ENCODE data around the gene ITGBL1. TPM values are rescaled to one million over a fixed set of nuclear protein-coding genes. Genes with fewer than 3 reads are reported as not detected.

Gene ITGBL1
- total and polyA plus RNA-seq, 8 donors: 0.24 to 50.0 (median 0.38) TPM

DNA sequence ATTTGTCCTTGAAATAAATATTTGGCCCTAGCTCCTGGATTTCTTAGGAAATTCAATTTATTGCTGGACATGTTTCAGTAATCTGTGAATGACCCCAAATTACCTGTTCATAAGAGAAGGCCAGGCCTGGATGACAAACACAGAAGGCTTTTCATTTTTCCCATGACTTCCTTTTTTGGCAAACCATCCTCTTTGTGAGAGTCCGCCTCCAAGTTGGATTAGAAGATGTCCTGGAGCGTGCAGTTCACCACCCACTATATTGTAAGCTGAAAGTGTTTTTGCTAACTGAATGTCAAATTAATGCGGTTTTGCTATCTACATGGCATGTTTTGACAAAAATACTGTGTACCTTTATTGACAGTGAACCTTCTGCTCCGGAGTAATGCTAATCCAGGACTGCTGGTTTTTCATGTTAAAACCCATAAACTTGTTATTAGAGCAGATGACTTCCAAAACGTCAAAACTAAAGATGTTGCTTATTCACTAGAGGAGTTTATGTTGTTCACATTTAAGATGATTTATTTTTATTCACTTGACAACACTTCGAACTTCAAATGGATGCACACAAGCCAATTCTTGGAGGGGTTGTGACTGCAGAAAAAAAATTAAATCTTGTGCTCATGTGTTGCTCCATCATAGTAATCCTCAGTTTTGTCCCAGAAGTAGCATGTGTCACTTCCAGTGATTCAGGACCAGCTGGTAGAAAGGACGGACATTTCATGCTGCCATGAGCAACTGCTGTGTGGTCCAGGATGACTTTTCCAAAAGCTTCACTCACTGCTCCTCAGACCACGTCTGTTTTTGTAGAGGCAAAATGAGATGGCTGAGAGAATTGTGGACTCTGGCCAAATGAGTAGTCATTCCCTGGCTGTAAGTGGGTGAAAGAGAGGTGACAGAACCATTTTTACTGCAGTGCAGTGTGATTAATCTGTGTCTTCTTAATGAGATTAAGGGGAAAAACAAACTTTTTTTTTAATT is 71.0 kb downstream of the ITGBL1 start:
- H3K4me3 ChIP-seq: no peak overlapping the region
- intact Hi-C loops (cut with DNase I): no loop called here
- ATAC-seq (no peak), DNase-seq (no peak)
- H3K27me3 ChIP-seq: no peaks in the 10 kb centered on the region
- no peaks in the 10 kb centered on the region for H3K36me3 ChIP-seq
- H3K4me1 ChIP-seq: no peaks in the 10 kb centered on the region
- H3K9me3 ChIP-seq: no peaks in the 10 kb centered on the region
- H3K27ac ChIP-seq: no peak overlapping the region
- TF ChIP-seq, protein P1, sequence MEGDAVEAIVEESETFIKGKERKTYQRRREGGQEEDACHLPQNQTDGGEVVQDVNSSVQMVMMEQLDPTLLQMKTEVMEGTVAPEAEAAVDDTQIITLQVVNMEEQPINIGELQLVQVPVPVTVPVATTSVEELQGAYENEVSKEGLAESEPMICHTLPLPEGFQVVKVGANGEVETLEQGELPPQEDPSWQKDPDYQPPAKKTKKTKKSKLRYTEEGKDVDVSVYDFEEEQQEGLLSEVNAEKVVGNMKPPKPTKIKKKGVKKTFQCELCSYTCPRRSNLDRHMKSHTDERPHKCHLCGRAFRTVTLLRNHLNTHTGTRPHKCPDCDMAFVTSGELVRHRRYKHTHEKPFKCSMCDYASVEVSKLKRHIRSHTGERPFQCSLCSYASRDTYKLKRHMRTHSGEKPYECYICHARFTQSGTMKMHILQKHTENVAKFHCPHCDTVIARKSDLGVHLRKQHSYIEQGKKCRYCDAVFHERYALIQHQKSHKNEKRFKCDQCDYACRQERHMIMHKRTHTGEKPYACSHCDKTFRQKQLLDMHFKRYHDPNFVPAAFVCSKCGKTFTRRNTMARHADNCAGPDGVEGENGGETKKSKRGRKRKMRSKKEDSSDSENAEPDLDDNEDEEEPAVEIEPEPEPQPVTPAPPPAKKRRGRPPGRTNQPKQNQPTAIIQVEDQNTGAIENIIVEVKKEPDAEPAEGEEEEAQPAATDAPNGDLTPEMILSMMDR (IDR thresholded peaks at IDR 0.05): no peak

DNA sequence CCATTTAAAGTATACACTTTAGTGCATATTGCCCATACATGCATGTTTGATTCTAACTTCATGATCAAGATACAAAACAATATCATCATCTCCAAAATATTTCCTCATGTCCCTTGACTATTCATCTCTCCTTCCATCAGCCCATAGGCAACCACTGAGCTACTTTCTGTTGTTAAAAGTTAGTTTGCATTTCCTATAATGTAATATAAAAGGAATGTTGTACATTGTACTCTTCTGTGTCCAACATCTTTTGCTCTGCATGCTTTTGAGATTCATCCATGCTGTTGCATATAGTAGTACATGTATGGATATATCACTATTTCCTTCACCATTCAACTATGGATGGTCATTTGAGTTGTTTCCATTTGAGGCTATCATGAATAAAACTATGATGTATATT is 74.7 kb downstream of the ITGBL1 start:
- no peaks in the 10 kb centered on the region for H3K9me3 ChIP-seq
- no peaks in the 10 kb centered on the region for H3K27me3 ChIP-seq
- no peaks in the 10 kb centered on the region for H3K4me1 ChIP-seq
- ATAC-seq (no peak), DNase-seq (no peak)
- H3K27ac ChIP-seq: no peak overlapping the region
- intact Hi-C loops (cut with DNase I): no loop called here
- TF ChIP-seq, protein P1 (IDR thresholded peaks at IDR 0.05): no peak
- H3K4me3 ChIP-seq: no peak overlapping the region
- no peaks in the 10 kb centered on the region for H3K36me3 ChIP-seq

DNA sequence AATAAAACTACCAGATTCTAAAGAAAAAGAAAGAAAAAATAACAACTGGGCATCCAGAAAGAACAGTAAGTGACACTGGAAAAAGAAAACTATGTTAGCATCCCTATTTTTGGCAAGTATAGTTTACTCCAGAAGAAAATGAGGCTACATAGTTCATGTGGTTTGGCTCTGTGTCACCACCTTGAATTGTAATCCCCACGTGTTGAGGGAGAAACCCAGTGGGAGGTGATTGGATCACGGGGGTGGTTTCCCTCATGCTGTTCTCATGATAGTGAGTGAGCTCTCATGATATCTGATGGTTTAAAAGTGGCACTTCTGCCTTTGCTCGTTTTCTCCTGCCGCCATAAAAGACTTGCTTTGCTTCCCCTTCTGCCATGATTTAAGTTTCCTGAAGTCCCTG is 76.9 kb downstream of the ITGBL1 start:
- DNase-seq (no peak), ATAC-seq (no peak)
- no peak overlapping the region for H3K4me3 ChIP-seq
- TF ChIP-seq, protein P1 (IDR thresholded peaks at IDR 0.05): no peak
- no peaks in the 10 kb centered on the region for H3K4me1 ChIP-seq
- H3K9me3 ChIP-seq: no peaks in the 10 kb centered on the region
- no peaks in the 10 kb centered on the region for H3K36me3 ChIP-seq
- no peaks in the 10 kb centered on the region for H3K27me3 ChIP-seq
- H3K27ac ChIP-seq: no peak overlapping the region
- intact Hi-C loops (cut with DNase I): no loop called here

DNA sequence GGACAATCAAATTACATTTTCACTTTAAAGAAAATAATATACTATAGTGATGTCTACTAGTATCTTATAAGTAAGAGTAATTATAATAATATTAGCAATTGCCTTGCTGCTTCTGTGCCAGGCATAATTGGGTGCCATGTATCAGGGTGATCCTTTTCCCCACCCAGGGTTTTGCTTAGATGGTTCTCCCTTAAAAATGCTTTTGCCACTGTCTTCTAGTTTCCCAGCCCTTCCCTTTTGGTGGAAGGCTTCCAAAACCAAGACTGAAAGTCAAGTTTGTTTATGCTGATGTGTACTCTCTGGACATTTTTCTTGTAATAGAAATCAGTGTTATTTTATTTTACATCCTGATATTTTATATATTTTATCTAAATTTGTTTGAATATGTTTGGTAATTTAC is 77.8 kb downstream of the ITGBL1 start:
- Histone ChIP-seq H3K36me3 (no peaks in the 10 kb centered on the region), H3K4me1 (no peaks in the 10 kb centered on the region), H3K27ac (no peak overlapping the region), H3K27me3 (no peaks in the 10 kb centered on the region), H3K9me3 (no peaks in the 10 kb centered on the region), H3K4me3 (no peak overlapping the region)
- TF ChIP-seq, protein P1 (IDR thresholded peaks at IDR 0.05): no peak
- DNase-seq: no peak
- no peak for ATAC-seq
- intact Hi-C loops (cut with DNase I): no loop called here

DNA sequence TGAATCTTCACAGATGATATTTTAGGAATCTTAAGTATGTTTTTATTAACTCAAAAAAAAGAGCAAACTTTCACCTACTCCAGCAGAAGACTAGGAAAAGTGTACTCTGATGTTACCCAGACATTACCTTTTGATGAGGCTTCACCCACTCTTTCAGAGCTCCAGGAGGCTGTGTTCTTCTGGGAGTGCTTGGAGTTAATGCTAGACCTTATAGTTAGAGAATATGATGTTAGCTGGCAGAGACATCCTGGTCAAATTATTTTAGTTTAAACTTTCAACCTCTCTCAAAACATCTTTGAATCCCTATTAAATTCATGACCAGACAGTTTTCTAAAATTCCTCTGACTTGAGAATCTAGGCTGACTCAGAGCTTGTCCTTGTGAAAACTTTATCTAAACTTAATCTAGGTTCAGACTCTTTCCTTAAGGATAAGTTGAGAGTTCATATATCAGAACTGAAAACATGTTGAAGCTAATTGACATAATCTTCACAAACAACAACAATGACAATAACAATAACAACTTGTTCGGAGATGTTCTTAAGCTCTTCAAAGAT is 82.8 kb downstream of the ITGBL1 start:
- TF ChIP-seq, protein P1 (IDR thresholded peaks at IDR 0.05): no peak
- H3K36me3 ChIP-seq: no peaks in the 10 kb centered on the region
- H3K9me3 ChIP-seq: no peaks in the 10 kb centered on the region
- H3K4me3 ChIP-seq: no peak overlapping the region
- no peak overlapping the region for H3K27ac ChIP-seq
- DNase-seq: no peak
- intact Hi-C loops (cut with DNase I): no loop called here
- no peaks in the 10 kb centered on the region for H3K27me3 ChIP-seq
- no peak for ATAC-seq
- H3K4me1 ChIP-seq: no peaks in the 10 kb centered on the region

Measured in left lung (tissue), 10 donors.